HG03457 (cell line): ENCODE data around the gene SPDYC.

ENCODE experiments used
- ATAC-seq: cut with Tn5 transposase; IDR thresholded peaks from one replicate; pipeline ENCODE4 v1.9.1; 2021; ENCODE audit warnings: moderate number of reproducible peaks; ENCODE audit not compliant: unreplicated experiment

The SPDYC gene

DNA sequence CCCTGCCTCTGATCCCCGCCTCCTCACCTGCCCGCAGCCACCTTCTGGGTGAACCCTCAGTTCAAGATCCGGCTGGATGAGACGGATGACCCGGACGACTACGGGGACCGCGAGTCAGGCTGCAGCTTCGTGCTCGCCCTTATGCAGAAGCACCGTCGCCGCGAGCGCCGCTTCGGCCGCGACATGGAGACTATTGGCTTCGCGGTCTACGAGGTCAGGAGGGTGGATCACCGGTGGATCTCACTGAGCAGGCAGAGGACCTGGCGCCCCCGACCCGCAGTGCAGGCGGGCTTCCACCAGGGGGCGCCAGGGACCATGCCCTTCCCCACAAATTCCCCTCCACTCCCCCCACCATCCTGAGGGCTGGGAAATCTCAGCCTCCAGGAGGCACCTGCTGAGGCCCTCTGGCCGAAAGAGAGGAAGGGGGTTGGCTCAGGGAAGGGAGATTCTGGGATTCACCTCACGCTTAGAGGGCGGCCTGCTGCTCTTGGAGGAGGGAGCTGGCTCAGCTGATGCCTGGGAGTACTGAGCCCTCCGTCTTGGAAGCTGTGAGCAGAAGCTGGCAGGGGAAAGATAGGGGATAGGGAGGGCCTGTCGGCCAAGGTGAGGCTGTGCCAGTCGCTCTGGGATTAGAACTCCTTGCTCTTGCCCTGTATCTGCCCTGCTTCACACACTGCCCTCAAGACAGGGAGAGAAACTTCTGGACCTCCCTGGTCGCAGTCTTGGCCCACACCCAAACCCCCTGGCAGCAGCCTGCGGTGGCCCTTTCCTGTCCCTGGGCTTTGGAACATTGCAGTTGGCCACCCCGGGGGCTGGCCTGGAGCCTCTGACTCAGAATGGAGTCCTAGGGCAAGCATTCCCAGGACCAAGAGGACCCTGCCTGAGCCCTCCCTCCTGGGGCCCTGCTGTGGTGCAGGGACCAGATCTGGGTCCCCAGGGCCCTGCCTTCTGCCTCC lies 34.9 kb downstream of the SPDYC start:
- ATAC-seq, result no peak

DNA sequence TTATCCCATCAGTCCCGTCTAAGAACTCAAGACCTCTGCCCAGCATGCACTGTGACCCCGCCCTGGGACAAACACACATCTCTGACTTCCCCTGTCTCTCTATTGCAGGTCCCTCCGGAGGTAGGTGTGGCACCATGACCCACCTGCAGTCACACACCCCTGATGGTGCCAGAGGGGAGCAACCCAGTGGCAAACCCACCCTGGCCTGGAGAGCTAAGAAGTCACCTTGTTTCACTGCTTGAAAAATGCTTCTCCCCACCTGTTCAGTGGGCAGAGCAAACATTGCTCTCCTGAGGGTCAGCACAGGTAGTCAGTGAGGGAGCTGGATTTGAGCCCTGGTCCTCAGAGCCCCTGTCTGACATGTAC lies 35.6 kb downstream of the SPDYC start:
- ATAC-seq, result no peak

DNA sequence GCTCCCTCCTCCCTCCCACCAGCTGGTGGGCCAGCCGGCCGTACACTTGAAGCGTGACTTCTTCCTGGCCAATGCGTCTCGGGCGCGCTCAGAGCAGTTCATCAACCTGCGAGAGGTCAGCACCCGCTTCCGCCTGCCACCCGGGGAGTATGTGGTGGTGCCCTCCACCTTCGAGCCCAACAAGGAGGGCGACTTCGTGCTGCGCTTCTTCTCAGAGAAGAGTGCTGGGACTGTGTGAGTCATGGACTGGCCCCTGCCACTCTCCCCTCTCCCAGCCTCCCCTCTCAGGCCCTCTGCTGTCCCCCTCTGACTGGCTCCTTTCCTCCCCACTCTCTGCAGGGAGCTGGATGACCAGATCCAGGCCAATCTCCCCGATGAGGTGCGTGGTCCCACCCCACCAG lies 36.4 kb downstream of the SPDYC start:
- no peak for ATAC-seq

DNA sequence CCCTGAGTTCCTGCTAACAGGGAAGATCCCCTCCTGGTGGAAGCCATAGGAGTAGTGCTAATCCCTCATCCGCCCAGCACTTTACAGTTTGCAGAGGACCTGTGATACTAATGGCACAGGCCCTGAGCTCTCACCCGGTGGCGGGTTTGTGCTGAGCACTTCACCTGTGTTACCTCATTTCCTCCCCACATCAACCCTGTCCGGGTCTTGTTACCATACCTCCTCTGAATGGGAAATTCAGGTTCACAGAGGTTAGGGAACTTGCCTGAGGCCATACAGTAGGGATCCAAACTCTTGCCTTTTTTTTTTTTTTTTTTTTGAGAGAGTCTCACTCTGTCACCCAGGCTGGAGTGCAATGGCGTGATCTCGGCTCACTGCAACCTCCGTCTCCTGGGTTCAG lies 36.9 kb downstream of the SPDYC start:
- no peak for ATAC-seq

DNA sequence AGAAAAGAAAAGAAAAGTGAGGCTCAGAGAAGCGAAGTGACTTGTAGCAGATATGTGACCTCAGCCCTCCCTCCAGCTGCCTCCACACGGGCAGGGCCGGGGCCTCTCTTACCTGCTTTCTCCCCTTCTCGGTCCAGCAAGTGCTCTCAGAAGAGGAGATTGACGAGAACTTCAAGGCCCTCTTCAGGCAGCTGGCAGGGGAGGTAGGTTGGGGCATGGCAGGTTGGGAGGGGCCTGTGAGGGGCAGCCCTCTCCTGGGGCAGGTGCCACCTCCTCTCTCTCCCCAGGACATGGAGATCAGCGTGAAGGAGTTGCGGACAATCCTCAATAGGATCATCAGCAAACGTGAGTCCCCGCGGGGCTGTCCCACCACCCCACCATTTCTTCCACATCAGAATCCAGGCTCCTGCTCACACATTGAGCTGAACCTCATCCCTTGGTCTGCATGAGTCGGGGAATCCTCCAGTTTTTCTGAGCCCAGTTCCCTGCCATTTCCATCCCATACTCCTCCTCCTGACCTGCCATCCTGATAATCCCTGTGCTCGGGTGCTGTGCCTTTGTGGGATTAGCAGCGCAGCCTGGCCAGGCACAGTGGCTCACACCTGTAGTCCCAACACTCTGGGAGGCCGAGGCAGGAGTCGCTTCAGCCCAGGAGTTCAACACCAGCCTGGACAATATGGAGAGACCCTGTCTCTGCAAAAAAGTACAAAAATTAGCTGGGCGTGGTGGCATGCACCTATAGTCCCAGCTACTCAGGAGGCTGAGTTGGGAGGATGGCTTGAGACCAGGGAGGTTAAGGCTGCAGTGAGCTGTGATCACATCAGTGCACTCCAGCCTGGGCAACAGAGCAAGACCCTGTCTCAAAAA lies 38.1 kb downstream of the SPDYC start:
- no peak for ATAC-seq

DNA sequence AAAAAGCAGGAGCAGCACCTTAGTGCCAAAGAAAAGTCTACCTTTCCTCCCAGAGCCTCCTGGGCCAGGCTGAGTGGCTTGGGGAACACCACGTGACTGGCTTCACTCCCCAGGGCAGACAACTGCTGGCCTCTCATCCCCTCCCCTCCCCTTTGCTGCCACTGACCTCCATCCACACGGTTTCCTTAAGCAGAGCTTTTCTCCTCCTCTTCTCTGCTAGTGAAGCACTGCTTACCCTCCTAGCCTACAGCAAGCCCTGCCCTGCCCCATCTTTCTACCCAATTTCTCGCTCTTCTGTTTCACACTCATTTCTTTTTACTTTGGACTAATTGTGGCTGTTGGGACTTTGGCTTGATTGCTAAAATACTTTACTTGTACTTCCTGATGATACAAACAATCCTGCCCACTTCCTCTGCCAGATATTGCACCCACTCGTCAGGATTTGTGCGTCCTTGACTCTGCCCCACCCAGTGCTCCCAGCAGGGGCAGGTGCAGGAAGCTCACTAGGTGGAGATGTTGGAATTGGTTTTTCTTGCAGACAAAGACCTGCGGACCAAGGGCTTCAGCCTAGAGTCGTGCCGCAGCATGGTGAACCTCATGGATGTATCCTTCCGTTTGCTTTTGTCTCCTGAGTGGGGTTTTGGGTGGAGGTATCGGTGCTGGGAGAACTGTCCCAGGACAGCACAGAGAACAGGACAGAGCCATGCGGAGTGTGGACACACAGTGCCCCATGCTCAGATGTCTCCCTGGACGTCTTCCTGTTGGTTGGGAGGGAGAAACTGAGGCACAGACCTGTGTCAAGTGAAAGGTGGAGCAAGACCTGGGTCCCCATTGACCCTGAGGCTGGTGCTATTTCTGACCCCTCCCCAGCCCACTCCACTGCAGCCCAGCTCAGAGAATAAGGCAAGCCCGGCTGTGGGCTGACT lies 39.0 kb downstream of the SPDYC start:
- no peak for ATAC-seq

DNA sequence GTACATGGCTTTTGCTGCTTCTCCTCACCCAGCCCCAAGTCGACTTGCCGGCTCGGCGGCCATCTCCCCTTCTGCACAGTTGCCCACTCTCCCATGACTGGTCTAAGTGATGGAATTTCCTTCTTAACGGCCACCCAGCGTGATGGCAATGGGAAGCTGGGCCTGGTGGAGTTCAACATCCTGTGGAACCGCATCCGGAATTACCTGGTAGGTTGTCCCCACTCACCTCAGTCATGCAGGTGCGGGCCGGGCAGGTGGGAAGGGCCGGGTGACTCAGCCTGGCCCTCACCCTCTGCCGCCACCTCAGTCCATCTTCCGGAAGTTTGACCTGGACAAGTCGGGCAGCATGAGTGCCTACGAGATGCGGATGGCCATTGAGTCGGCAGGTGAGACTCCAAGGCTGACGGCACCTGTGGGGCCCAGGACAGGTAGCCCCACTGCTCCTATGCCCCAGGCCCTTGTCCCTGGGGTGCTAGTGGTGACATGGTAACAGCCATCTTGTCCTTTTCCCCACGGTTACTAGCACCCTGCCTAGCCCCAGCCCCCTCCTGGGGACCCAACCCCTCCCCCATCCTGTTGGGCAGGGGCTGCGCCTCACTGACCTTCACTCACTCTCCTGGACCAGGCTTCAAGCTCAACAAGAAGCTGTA lies 39.8 kb downstream of the SPDYC start:
- ATAC-seq, result no peak

DNA sequence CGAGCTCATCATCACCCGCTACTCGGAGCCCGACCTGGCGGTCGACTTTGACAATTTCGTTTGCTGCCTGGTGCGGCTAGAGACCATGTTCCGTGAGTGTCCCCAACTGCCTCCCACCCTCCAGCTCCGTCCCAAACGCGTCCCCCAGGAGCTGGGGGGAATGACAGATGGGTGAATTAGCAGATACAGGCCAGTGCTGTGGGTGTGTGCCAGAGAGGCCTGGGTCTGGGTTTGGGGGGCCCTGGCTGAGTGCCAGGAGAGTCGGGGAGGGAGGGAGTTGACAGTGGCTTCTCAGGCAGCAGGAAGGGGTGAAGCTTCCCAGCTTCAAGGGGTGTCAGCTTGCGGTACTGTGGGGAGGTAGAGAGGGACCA lies 40.3 kb downstream of the SPDYC start:
- no peak for ATAC-seq

DNA sequence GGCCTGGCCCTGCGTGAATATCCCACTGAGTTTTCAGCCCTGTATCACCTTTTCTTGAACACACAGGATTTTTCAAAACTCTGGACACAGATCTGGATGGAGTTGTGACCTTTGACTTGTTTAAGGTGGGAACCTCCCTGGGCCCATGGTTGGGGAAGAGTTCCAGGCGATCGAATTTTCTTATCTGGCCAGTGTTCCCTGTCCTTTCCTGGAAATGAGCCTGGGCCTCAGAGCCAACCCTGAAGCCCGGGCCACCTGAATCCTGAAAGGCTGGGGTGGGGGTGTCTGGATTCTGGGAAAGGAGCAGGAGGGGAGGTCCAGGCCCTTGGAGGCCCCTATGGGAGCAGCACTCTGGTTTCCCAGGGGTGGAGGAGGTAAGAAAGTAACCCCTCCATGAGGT lies 40.7 kb downstream of the SPDYC start:
- ATAC-seq, result no peak

DNA sequence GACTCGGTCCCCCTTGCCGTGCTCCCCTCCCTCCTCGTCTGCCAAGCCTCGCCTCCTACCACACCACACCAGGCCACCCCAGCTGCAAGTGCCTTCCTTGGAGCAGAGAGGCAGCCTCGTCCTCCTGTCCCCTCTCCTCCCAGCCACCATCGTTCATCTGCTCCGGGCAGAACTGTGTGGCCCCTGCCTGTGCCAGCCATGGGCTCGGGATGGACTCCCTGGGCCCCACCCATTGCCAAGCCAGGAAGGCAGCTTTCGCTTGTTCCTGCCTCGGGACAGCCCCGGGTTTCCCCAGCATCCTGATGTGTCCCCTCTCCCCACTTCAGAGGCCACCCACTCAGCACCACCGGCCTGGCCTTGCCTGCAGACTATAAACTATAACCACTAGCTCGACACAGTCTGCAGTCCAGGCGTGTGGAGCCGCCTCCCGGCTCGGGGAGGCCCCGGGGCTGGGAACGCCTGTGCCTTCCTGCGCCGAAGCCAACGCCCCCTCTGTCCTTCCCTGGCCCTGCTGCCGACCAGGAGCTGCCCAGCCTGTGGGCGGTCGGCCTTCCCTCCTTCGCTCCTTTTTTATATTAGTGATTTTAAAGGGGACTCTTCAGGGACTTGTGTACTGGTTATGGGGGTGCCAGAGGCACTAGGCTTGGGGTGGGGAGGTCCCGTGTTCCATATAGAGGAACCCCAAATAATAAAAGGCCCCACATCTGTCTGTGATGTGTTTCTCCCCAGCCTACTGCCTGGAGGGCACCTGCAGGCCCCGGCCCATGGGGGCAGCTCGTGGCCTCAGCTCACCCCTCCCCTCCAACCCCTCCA lies 41.5 kb downstream of the SPDYC start:
- ATAC-seq, result no peak

DNA sequence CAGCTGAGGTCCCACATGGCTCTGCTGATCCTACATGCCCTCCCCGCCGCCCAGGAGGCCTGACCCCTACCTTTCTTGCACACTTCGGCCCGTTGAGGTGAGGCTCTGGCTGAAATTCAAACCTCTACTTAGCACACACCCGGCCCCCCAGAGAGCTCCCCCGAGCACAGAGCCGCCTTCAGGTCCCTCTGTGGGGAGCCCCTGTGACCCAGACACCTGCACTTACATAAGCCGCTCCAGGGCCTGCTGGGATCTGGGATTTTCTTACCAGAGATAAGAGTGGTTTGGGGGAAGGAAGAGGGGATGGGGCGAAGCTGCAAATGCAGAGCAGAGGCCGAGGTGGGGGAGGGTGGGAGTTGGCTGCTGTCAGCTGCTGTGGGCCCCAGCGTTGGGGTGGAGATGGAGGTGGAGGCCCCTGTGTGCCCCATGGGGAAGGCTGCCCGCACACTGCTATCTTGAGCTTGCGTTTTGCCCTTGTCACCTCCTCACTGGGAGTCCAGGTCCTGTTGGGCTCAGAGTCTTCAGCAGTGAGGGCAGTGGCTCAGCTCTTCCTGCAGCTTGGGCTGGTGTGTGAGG lies 42.3 kb downstream of the SPDYC start:
- no peak for ATAC-seq

DNA sequence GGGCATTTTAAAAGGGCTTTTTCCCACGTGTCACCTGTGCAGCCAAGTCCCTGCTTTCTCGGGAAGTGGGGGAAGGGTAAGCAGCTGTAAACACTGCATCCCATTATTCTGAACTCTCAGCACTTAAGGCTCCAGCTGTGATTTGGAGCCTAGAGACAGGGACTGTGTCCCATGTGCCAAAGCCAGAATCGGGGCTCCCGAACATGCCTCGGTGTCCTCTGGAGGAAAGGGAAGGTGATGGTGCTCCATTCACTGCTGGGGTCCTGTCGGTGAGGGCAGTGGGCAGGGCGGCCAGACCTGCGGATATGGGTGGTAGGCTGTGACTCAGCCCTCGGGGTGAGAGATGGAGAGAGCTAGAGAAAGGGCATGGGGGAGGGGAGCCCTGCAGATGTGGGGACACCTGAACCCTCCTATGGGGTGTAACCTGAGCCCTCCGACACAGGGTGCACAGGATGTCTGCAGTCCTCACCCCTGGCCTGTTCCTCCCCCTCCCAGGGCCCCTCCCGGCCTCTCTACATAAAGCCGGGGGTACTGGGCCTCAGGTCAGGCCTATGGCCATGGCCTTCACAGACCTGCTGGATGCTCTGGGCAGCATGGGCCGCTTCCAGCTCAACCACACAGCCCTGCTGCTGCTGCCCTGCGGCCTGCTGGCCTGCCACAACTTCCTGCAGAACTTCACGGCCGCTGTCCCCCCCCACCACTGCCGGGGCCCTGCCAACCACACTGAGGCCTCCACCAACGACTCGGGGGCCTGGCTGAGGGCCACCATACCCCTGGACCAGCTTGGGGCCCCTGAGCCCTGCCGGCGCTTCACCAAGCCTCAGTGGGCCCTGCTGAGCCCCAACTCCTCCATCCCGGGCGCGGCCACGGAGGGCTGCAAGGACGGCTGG lies 43.5 kb downstream of the SPDYC start:
- ATAC-seq, result no peak

DNA sequence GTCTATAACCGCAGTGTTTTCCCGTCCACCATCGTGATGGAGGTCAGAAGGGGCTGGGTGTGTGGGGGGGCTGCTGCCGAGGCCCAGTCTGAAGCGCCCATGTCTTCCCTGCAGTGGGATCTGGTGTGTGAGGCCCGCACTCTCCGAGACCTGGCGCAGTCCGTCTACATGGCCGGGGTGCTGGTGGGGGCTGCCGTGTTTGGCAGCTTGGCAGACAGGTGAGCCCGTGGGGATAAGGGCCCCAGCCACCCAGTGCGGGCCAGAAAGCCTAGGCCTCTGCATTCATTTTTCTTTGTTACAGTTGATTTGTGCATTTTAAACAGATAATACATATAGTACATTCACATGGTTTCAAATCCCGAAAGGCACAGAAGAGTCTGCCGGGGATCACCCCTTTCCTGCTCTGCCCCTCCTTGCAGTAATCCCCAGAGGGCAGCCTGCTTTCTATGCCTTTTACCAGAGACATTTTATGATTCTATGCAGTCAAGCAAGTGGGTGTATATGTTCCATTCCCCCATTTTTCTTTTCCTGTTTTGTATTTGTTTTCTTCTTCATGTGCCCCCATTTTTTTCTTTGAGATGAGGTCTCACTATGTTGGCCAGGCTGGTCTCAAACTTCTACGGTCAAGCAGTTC lies 44.3 kb downstream of the SPDYC start:
- no peak for ATAC-seq

DNA sequence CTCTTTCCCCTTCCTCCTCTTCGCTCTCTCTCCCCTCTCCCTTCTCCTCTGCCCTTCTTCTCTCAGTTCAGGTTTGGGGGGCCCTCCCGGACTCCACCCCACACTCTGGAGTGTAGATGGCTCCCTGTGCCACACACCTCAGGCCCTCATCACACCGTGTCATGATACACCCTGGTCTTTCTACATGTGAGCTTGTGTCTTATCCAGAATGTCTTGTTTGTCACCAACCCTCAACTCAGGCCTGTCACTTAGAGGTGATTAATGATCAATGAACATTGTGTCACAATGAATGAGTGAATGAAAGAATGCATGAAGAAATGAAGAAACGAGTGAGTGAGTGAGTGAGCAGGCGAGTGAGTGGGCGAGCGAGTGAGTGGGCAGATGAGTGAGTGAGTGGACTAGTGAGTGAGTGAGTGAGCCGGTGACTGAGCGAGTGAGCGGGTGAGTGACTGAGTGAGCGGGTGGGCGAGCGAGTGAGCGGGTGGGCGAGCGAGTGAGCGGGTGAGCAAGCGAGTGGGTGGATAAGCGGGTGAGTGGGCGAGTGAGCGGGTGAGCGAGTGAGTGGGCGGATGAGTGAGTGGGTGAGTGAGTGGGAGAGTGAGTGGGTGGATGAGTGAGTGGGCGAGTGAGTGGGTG lies 45.5 kb downstream of the SPDYC start:
- no peak for ATAC-seq

DNA sequence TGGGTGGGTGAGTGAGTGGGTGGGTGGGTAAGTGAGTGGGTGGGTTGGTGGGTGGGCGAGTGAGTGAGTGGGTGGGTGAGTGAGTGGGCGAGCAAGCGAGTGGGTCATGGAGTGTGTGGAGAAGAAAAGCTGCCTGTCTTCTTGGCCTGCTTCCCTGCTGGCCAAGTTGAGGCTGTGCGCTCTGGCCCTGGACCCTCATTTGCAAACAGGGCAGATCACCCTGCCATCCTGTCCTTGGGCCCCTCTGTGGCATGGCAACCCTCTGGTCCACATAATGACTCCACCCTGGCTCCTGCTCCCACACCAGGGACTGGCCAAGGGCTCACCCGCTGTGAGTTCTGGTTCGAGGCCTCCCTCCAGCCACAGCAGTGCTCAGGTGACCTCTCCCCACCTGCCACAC lies 46.8 kb downstream of the SPDYC start:
- ATAC-seq, result no peak

DNA sequence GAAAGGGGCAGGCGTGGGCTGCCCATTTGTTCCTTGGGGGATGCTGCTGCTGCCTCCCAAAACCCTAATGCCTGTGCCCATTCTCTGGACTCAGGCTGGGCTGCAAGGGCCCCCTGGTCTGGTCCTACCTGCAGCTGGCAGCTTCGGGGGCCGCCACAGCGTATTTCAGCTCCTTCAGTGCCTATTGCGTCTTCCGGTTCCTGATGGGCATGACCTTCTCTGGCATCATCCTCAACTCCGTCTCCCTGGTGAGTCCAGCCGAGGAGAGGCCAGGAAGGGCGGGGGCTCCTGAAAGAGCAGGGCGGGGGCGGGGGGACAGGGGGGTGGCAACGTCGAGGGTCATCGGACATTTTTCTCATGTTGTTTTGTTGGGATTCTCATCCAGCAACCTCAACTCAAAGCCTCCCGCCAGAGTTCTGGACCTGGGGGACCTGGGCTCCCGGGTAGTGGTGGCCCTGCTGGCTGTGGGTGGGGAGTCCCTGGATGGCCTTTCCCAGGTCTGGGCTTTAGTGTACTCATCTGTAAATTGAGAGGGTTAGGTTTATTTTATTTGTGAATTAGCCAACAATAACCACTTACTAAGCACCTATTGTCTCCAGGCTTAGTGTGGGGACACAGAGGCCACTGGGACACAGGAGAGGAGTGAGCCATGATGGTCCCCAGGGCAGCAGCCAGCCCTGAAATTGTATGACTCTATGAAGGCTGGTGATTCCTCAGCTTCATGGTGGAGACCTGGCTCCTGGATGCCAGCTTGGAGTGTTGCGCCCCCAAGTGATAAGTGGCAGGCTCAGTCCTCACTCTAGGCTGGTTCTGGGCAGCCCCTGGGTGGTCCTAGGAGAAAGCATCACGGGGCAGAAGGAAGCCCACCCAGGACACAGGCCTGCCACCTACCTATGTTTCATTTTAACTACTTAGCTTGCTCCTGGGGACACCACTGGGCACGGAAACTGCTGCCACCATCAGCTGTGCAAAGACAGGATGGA lies 47.7 kb downstream of the SPDYC start:
- ATAC-seq, result no peak
